Endothelial cell of umbilical vein (primary cell): Measurements from ENCODE around the gene CEP295NL. TPM values are rescaled to one million over a fixed set of nuclear protein-coding genes. Genes with fewer than 3 reads are reported as not detected.

Source experiments
- BruUV-seq: library from RNA; stranded (reverse); fragments of 400-500 nt; replicated peaks from 2 replicates; lab custom pipeline; 2021; lab: Mats Ljungman, UMichigan
- CTCF ChIA-PET: fragments of 300-600, 350-600 bp; sonication (Branson Sonifier 250); formaldehyde crosslinking; loops from one replicate; lab custom pipeline; 2021; ENCODE audit warnings: antibody characterized with exemption, inconsistent platforms; lab: Charles Lee
- POLR2A ChIA-PET: fragments of 300-600, 350-600 bp; sonication (Branson Sonifier 250); formaldehyde crosslinking; loops from one replicate; lab custom pipeline; 2021; ENCODE audit warnings: antibody characterized with exemption, inconsistent platforms; lab: Charles Lee
- DNase-seq: peaks from one replicate; pipeline ENCODE4 v3.0.0-alpha.2; 2011; ENCODE audit warnings: low read depth, low spot score
- FAIRE-seq: peaks from 2 replicates; lab custom pipeline; 2011; peaks lifted over from hg19 to GRCh38; lab: Jason Lieb, UNC
- H2AFZ ChIP-seq: 2 replicates; pipeline ENCODE4 v1.6.0; 2012; ENCODE audit warnings: low read depth, low read length, control low read depth, inconsistent platforms
- H3K27ac ChIP-seq: 2 replicates; pipeline ENCODE4 v1.5.1; 2011; ENCODE audit warnings: low read depth, mild to moderate bottlenecking, control low read depth, low read length, moderate library complexity; ENCODE audit not compliant: insufficient read depth
- H3K27me3 ChIP-seq, 2 experiments: 2 replicates each; pipeline versions ENCODE4 v1.6.0 to v1.6.1; 2011; ENCODE audit warnings: low read length in 2 of 2, mixed read lengths in 1 of 2; ENCODE audit not compliant: control insufficient read depth in 2 of 2, insufficient read depth in 2 of 2
- H3K36me3 ChIP-seq, 2 experiments: 2 replicates in 1 of 2; 3 replicates in 1 of 2; pipeline ENCODE4 v1.5.1; 2011; ENCODE audit warnings: low read length in 2 of 2, mild to moderate bottlenecking in 1 of 2, moderate library complexity in 1 of 2; ENCODE audit not compliant: control insufficient read depth in 2 of 2, insufficient read depth in 2 of 2; ENCODE audit errors: extremely low read depth in 1 of 2
- H3K4me1 ChIP-seq: 3 replicates; pipeline ENCODE4 v1.5.1; 2011; ENCODE audit warnings: mild to moderate bottlenecking, low read length; ENCODE audit not compliant: control insufficient read depth, insufficient read depth; ENCODE audit errors: extremely low read depth
- H3K4me2 ChIP-seq: 2 replicates; pipeline ENCODE4 v1.6.1; 2011; ENCODE audit warnings: low read length, control low read depth, mixed read lengths; ENCODE audit not compliant: insufficient read depth
- H3K4me3 ChIP-seq, 3 experiments: fragments of 200-600 bp in 1 of 3; sonication (generic), shearing (Covaris generic) in 1 of 3; replicated peaks in 1 of 3; 2 replicates each; pipeline ENCODE4 v1.5.1; 2011 to 2016; ENCODE audit warnings: control low read depth in 3 of 3, low read length in 3 of 3, mild to moderate bottlenecking in 2 of 3, inconsistent platforms in 1 of 3, low read depth in 1 of 3, moderate library complexity in 1 of 3; ENCODE audit not compliant: insufficient read depth in 1 of 3
- H3K79me2 ChIP-seq: 2 replicates; pipeline ENCODE4 v1.6.0; 2012; ENCODE audit warnings: low read length, inconsistent platforms; ENCODE audit not compliant: control insufficient read depth, insufficient read depth
- H3K9ac ChIP-seq: replicated peaks from 2 replicates; pipeline ENCODE3; 2011; ENCODE audit warnings: low read length, control low read depth; ENCODE audit not compliant: insufficient read depth; ENCODE audit errors: extremely low read depth
- H3K9me1 ChIP-seq: replicated peaks from 3 replicates; pipeline ENCODE4 v1.6.0; 2011; ENCODE audit warnings: mild to moderate bottlenecking, low read length; ENCODE audit not compliant: control insufficient read depth, insufficient read depth; ENCODE audit errors: extremely low read depth
- H3K9me3 ChIP-seq: replicated peaks from 2 replicates; pipeline ENCODE4 v1.5.1; 2012; ENCODE audit warnings: low read length, inconsistent platforms; ENCODE audit not compliant: control insufficient read depth, insufficient read depth
- H4K20me1 ChIP-seq: replicated peaks from 2 replicates; pipeline ENCODE3; 2011; ENCODE audit warnings: mild to moderate bottlenecking, low read length; ENCODE audit not compliant: control insufficient read depth, insufficient read depth; ENCODE audit errors: extremely low read depth
- EZH2 ChIP-seq: IDR thresholded peaks from 2 replicates; pipeline ENCODE4 v1.6.1; 2012; ENCODE audit warnings: borderline replicate concordance, low read depth, mild to moderate bottlenecking, moderate library complexity, low read length, inconsistent platforms; ENCODE audit not compliant: severe bottlenecking
- FOS ChIP-seq: IDR thresholded peaks from 2 replicates; pipeline ENCODE4 v1.6.1; 2011; ENCODE audit warnings: mild to moderate bottlenecking, low read length, moderate library complexity, borderline replicate concordance; ENCODE audit not compliant: insufficient read depth
- GATA2 ChIP-seq: IDR thresholded peaks from 2 replicates; pipeline ENCODE4 v1.7.0; 2011; ENCODE audit warnings: low read depth, mild to moderate bottlenecking, moderate library complexity, mixed read lengths, low read length; ENCODE audit not compliant: insufficient read length, insufficient read depth
- JUN ChIP-seq: IDR thresholded peaks from 2 replicates; pipeline ENCODE4 v1.6.1; 2011; ENCODE audit warnings: borderline replicate concordance, low read depth; ENCODE audit not compliant: insufficient read length, insufficient read depth
- MYC ChIP-seq: IDR thresholded peaks from one replicate; pipeline ENCODE4 v1.6.1; 2011; ENCODE audit warnings: mild to moderate bottlenecking, low read depth, low read length
- POLR2A ChIP-seq: IDR thresholded peaks from 2 replicates; pipeline ENCODE4 v1.6.1; 2012; ENCODE audit warnings: low read depth, mild to moderate bottlenecking, control low read depth, low read length
- POLR2AphosphoS5 ChIP-seq: IDR thresholded peaks from 2 replicates; pipeline ENCODE4 v1.6.1; 2012; ENCODE audit warnings: low read depth, mild to moderate bottlenecking, control low read depth, low read length, moderate library complexity; ENCODE audit not compliant: insufficient read depth
- dilution Hi-C: fragments of 300-500 bp; cut with MboI; formaldehyde crosslinking; loops from one replicate; pipeline ENCODE4 v1.15.0; 2019; ENCODE audit warnings: low sequenced_read_pairs; ENCODE audit not compliant: extremely low pct_ligation_motif_present
- intact Hi-C: fragments of 100-400 bp; cut with micrococcal nuclease; formaldehyde crosslinking; loops from one replicate; pipeline ENCODE4 v1.10.0; 2022
- polyA plus RNA-seq, 4 experiments: library from polyadenylated mRNA; depleted of rRNA in 3 of 4; stranded (reverse) in 3 of 4; unstranded in 1 of 4; fragments of >200 nt; gene quantifications; 2 replicates each; pipeline versions ENCODE4 v1.2.1 to v1.2.3, GENCODE V29; 2011 to 2012; ENCODE audit warnings: missing spikeins in 1 of 4
- total RNA-seq: library from RNA; stranded (reverse); gene quantifications from 2 replicates; pipeline ENCODE4 v1.2.3, GENCODE V29; 2021
- TF ChIP-seq, protein P1 (sequence below): IDR thresholded peaks from 2 replicates; pipeline ENCODE4 v1.6.1; 2011; ENCODE audit not compliant: insufficient read depth, insufficient read length
- TF ChIP-seq, protein P2 (sequence below), 2 donors: IDR thresholded peaks; 1 replicate in 1 of 2; 2 replicates in 1 of 2; pipeline ENCODE4 v1.5.1; 2011; ENCODE audit warnings: low read length in 2 of 2, mild to moderate bottlenecking in 2 of 2, moderate library complexity in 2 of 2, control low read depth in 1 of 2, inconsistent platforms in 1 of 2, low read depth in 1 of 2; ENCODE audit not compliant: insufficient read depth in 1 of 2; ENCODE audit errors: extremely low read depth in 1 of 2

The CEP295NL gene
- total and polyA plus RNA-seq, 2 donors (not counting 3 experiments of a cell fraction or from before 2014, with no cell fraction given), result 0.10 to 8.3 TPM

DNA sequence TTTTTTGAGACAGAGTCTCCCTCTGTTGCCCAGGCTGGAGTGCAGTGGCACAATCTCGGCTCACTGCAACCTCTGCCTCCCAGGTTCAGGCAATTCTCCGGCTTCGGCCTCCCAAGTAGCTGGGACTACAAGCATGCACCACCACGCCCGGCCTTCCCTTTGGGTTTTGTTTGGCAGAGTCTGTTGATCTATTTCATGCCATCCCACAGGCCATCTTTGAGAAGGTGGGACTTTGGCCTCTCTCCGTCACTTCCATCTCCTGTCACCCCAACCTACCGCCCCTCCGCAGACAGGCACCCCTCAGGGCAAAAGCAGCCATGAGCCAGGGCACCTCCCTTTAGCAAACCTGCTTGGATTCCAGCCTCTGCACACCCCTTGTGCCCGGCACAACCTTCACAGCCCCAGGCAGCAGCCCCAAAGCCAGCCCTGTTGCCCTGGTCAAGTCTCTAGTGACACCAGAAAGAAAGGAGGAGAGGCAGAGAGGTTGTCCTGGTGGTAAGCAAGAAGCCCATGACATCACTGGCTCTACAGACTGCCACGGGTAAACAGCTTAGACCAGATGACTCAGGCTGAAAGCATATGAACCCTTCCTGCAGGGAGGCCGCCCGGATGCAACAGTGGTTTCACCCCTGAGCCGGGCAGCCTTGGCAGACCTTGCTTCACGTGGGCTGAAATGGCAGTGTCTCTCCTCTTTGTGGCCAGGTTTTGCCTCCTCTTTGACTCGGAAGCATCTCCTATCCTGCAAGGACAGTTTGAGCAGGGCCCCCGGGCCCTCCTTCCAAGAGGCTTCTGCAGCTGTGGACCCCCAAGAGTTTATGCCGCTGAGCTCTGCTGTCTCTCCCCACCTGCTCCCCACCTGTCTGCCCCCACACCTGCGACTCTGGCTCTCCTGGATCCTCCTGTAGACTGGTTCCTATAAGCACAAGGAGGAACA, 30.3 kb upstream of the CEP295NL start:
- Histone ChIP-seq H3K9me1 (no peaks in the 10 kb centered on the region), H3K4me1 (peaks cover 30% of the 10 kb centered on the region), H3K9me3 (no peaks in the 10 kb centered on the region), H3K27me3 (no peaks in the 10 kb centered on the region), H4K20me1 (no peaks in the 10 kb centered on the region), H3K79me2 (no peaks in the 10 kb centered on the region), H3K27ac (peak overlapping the region; percentile 93), H3K4me2 (peak overlapping the region; percentile 59), H2AFZ (no peak overlapping the region), H3K36me3 (no peaks in the 10 kb centered on the region), H3K9ac (peak overlapping the region; percentile 78), H3K4me3 (peak overlapping the region in 1 of 3 experiments; percentile 16)
- FAIRE-seq (peak; percentile 100), DNase-seq (peak; percentile 95)
- intact Hi-C loops, result loop anchor here (1.0 to 5.0 kb wide), 2 partner anchors 68 to 976 kb away; partner anchors contain the start of gene TNRC6C
- POLR2A ChIA-PET, result interaction anchor here (1.0 to 1.5 kb wide), 3 partner anchors 10 to 71 kb away, joined by 4 read pairs; no protein-coding TSS in a partner anchor
- CTCF ChIA-PET, result interaction anchor here (1.0 to 5.4 kb wide), 5 partner anchors 10 to 68 kb away, joined by 3 to 29 read pairs (median 3); no protein-coding TSS in a partner anchor
- BruUV-seq, result TSS peak; percentile 57
- dilution Hi-C loops, result no loop called here
- TF ChIP-seq FOS (peak; percentile 86), EZH2 (no peak), JUN (peak; percentile 93), POLR2AphosphoS5 (peak; percentile 92), POLR2A (peak; percentile 2), GATA2 (no peak), MYC (peak; percentile 91)
- TF ChIP-seq, protein P1, sequence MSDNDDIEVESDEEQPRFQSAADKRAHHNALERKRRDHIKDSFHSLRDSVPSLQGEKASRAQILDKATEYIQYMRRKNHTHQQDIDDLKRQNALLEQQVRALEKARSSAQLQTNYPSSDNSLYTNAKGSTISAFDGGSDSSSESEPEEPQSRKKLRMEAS, result peak; percentile 46
- TF ChIP-seq, protein P2, sequence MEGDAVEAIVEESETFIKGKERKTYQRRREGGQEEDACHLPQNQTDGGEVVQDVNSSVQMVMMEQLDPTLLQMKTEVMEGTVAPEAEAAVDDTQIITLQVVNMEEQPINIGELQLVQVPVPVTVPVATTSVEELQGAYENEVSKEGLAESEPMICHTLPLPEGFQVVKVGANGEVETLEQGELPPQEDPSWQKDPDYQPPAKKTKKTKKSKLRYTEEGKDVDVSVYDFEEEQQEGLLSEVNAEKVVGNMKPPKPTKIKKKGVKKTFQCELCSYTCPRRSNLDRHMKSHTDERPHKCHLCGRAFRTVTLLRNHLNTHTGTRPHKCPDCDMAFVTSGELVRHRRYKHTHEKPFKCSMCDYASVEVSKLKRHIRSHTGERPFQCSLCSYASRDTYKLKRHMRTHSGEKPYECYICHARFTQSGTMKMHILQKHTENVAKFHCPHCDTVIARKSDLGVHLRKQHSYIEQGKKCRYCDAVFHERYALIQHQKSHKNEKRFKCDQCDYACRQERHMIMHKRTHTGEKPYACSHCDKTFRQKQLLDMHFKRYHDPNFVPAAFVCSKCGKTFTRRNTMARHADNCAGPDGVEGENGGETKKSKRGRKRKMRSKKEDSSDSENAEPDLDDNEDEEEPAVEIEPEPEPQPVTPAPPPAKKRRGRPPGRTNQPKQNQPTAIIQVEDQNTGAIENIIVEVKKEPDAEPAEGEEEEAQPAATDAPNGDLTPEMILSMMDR (IDR thresholded peaks at IDR 0.05; ENCODE audit: extremely low read depth in 1 of 2, insufficient read depth in 1 of 2, low read depth in 1 of 2, low read length in 2 of 2), result no peak
